ENCODE data around the gene FGD6.

FGD6 gene

DNA sequence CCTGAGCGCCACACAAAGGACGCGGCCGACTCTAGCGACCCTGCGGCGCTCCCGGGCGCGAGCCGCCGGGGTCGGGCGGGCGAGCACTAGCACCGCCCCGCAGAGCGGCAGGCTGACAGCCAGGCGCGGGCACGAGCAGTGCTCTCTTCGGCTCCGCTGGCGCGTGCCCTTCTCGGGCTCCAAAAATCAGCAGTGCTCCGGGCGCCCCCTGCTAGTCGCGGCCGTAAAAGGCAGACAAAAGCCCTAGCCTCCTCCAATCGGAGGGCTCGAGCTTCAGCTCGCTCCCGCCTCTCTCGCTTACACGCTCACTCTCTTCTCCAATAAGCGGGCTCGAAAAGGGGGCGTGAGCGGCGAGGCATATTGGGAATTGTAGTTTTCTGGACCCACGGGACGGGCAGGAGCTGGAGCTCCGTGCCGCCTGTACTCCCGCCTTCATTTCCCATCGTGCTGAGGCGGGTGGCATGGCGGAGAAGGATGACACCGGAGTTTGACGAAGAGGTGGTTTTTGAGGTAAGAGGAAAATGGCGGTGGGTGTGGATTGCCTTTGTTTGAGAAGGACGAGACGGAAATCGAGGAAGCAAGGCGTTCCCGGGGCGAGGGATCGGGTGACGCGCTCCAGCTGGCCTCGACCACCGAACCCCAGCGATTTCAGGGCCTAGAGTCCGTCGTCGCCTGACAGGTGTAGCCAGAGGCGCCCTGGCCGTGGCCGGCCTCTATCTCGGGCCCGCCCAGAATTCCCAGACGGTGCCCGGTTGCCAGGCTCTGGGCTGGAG lies at the start of gene FGD6, which contains the start of gene VEZT:
Gene FGD6 (minus strand): TSS at position 91 of the 773 bp plus-strand sequence. CDS start 227 bp downstream, outside the sequence.
Gene VEZT (plus strand): TSS at position 431 of the 773 bp plus-strand sequence. CDS start 44 bp downstream, at position 475.
- TF ChIP-seq, protein P1, sequence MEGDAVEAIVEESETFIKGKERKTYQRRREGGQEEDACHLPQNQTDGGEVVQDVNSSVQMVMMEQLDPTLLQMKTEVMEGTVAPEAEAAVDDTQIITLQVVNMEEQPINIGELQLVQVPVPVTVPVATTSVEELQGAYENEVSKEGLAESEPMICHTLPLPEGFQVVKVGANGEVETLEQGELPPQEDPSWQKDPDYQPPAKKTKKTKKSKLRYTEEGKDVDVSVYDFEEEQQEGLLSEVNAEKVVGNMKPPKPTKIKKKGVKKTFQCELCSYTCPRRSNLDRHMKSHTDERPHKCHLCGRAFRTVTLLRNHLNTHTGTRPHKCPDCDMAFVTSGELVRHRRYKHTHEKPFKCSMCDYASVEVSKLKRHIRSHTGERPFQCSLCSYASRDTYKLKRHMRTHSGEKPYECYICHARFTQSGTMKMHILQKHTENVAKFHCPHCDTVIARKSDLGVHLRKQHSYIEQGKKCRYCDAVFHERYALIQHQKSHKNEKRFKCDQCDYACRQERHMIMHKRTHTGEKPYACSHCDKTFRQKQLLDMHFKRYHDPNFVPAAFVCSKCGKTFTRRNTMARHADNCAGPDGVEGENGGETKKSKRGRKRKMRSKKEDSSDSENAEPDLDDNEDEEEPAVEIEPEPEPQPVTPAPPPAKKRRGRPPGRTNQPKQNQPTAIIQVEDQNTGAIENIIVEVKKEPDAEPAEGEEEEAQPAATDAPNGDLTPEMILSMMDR (IDR thresholded peaks at IDR 0.05; ENCODE audit: unreplicated experiment in 3 of 3) = peak; percentile 41 to 58 (median 50)
- Mint-ChIP-seq H3K36me3 (ENCODE audit: low read depth) (peaks cover 11% of the 10 kb centered on the region), H3K9me3 (no peaks in the 10 kb centered on the region), H3K4me1 (peaks cover 46% of the 10 kb centered on the region), H3K27ac (peak within 1 kb of the TSS; percentile 94 to 98 (median 98)), H3K4me3 (peak within 1 kb of the TSS; percentile 93 to 94 (median 93)), H3K27me3 (ENCODE audit: low read depth) (no peaks in the 10 kb centered on the region)

DNA sequence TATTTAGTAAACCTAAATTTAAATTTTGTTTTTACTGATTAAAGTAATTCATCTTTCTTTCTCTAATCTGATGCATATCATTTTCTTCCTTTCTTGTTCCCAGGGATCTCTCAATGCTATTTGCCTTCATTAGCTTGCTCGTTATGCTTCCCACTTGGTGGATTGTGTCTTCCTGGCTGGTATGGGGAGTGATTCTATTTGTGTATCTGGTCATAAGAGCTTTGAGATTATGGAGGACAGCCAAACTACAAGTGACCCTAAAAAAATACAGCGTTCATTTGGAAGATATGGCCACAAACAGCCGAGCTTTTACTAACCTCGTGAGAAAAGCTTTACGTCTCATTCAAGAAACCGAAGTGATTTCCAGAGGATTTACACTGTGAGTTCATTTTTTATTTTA lies 49.0 kb upstream of the FGD6 start:
- Mint-ChIP-seq H3K9me3 (no peaks in the 10 kb centered on the region), H3K36me3 (ENCODE audit: low read depth) (peaks cover 42% of the 10 kb centered on the region), H3K4me1 (no peaks in the 10 kb centered on the region), H3K27me3 (ENCODE audit: low read depth) (no peaks in the 10 kb centered on the region), H3K27ac (no peak overlapping the region), H3K4me3 (no peak overlapping the region)
- TF ChIP-seq, protein P1 (IDR thresholded peaks at IDR 0.05; ENCODE audit: unreplicated experiment in 3 of 3) = no peak

- Mint-ChIP-seq H3K4me1 (no peaks in the 10 kb centered on the region), H3K36me3 (ENCODE audit: low read depth) (peaks cover 43% of the 10 kb centered on the region), H3K4me3 (no peak overlapping the region), H3K9me3 (no peaks in the 10 kb centered on the region), H3K27me3 (ENCODE audit: low read depth) (no peaks in the 10 kb centered on the region), H3K27ac (no peak overlapping the region)
- TF ChIP-seq, protein P1 (IDR thresholded peaks at IDR 0.05; ENCODE audit: unreplicated experiment in 3 of 3) = no peak
Measured at GRCh38 chr12:95265765-95266164, 48.5 kb upstream of the FGD6 start.

- H3K4me3 Mint-ChIP-seq = no peak overlapping the region
Measured at GRCh38 chr12:95262808-95263207, 45.5 kb upstream of the FGD6 start.

DNA sequence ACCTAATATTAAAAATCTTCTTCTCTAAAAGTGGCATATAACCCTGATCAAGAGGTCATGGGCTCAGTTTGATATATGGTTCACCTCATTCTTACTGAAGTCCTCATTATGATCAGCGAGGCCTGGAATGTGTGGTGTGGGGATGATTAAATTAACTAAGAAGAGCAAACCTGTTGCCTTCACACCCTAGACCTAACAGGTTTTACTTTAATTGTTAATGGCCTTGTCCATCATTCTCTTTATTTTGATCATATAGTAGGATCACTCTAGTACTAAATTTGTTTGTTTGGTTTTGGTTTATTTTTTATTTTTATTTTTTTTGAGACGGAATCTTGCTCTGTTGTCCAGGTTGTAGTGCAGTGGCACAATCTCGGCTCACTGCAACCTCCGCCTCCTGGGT lies 43.8 kb upstream of the FGD6 start:
- Mint-ChIP-seq H3K9me3 (no peaks in the 10 kb centered on the region), H3K36me3 (ENCODE audit: low read depth) (peaks cover 46% of the 10 kb centered on the region), H3K4me3 (no peak overlapping the region), H3K27ac (no peak overlapping the region), H3K27me3 (ENCODE audit: low read depth) (no peaks in the 10 kb centered on the region), H3K4me1 (no peaks in the 10 kb centered on the region)
- TF ChIP-seq, protein P1 (IDR thresholded peaks at IDR 0.05; ENCODE audit: unreplicated experiment in 3 of 3) = no peak

More at GRCh38 chr12:95262808-95263207, 45.5 kb upstream of the FGD6 start:
- no peaks in the 10 kb centered on the region for H3K4me1 Mint-ChIP-seq
- no peaks in the 10 kb centered on the region for H3K27me3 Mint-ChIP-seq (ENCODE audit: low read depth)
- TF ChIP-seq, protein P1 (IDR thresholded peaks at IDR 0.05; ENCODE audit: unreplicated experiment in 3 of 3) = no peak
- H3K27ac Mint-ChIP-seq = peak overlapping the region in 1 of 3 experiments; percentile 39
- peaks cover 48% of the 10 kb centered on the region for H3K36me3 Mint-ChIP-seq (ENCODE audit: low read depth)
- no peaks in the 10 kb centered on the region for H3K9me3 Mint-ChIP-seq

DNA sequence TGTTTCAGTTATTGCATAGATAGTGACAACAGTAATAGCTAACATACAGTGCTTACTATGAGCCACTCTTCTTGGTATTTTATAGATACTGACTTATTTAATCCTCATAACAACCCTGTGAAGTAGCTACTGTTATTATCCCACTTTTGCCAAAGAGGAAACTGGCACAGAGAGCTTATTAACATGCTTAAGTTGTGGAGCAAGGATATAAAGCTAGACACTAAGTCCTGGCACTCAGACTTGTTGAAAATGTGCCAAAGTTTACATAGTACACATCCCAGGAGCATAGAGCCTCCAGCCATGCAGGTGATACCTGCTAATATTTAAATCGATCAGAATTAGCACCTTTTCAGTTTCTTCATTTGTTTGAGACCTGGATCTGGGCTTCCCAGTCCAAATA lies 42.1 kb upstream of the FGD6 start:
- Mint-ChIP-seq H3K27me3 (ENCODE audit: low read depth) (no peaks in the 10 kb centered on the region), H3K36me3 (ENCODE audit: low read depth) (peaks cover 58% of the 10 kb centered on the region), H3K4me3 (no peak overlapping the region), H3K4me1 (no peaks in the 10 kb centered on the region), H3K27ac (no peak overlapping the region), H3K9me3 (no peaks in the 10 kb centered on the region)
- TF ChIP-seq, protein P1 (IDR thresholded peaks at IDR 0.05; ENCODE audit: unreplicated experiment in 3 of 3) = no peak

Data from nephron (organoid).